MM.1S (cell line): ENCODE measurements around the gene BANP.
"Not testable (repeated sequence)": the region's sequence is repeated elsewhere in the genome, so short reads cannot be mapped to it uniquely, and the experiment has no call there.

ENCODE experiments used
- DNase-seq: peaks from one replicate; pipeline ENCODE4 v3.0.0-alpha.2; 2015
- H2AFZ ChIP-seq: fragments of 300-600 bp; sonication (generic); 2 replicates; pipeline ENCODE4 v1.6.0; 2016; ENCODE audit warnings: antibody characterized with exemption, low read length
- H3F3A ChIP-seq: fragments of 300-600 bp; sonication (generic); 2 replicates; pipeline ENCODE4 v1.6.1; 2016; ENCODE audit warnings: mild to moderate bottlenecking, antibody characterized with exemption, low read length, moderate library complexity, mixed read lengths; ENCODE audit not compliant: insufficient read depth
- H3K27ac ChIP-seq: fragments of 300-600 bp; sonication (generic); 2 replicates; pipeline ENCODE4 v1.5.1; 2016; ENCODE audit warnings: mild to moderate bottlenecking, low read length
- H3K27me3 ChIP-seq: fragments of 300-600 bp; sonication (generic); replicated peaks from 2 replicates; pipeline ENCODE4 v1.6.0; 2016; ENCODE audit warnings: low read length; ENCODE audit not compliant: insufficient read depth
- H3K36me3 ChIP-seq: fragments of 300-600 bp; sonication (generic); replicated peaks from 2 replicates; pipeline ENCODE4 v1.6.1; 2016; ENCODE audit warnings: mild to moderate bottlenecking, low read length, mixed read lengths; ENCODE audit not compliant: insufficient read depth
- H3K4me1 ChIP-seq: fragments of 300-600 bp; sonication (generic); 2 replicates; pipeline ENCODE4 v1.6.1; 2016; ENCODE audit warnings: low read length, mixed read lengths
- H3K4me2 ChIP-seq: fragments of 300-600 bp; sonication (generic); 2 replicates; pipeline ENCODE4 v1.6.0; 2016; ENCODE audit warnings: low read depth, low read length
- H3K4me3 ChIP-seq: fragments of 300-600 bp; sonication (generic); 2 replicates; pipeline ENCODE4 v1.5.1; 2016; ENCODE audit warnings: low read length, mixed read lengths
- H3K79me2 ChIP-seq: fragments of 300-600 bp; sonication (generic); 2 replicates; pipeline ENCODE4 v1.6.1; 2016; ENCODE audit warnings: mixed run types, low read length, mixed read lengths
- H3K9ac ChIP-seq: fragments of 300-600 bp; sonication (generic); 2 replicates; pipeline ENCODE4 v1.6.1; 2016; ENCODE audit warnings: low read length, mixed read lengths
- H3K9me2 ChIP-seq: fragments of 300-600 bp; sonication (generic); replicated peaks from 2 replicates; pipeline ENCODE4 v1.6.1; 2016; ENCODE audit warnings: mild to moderate bottlenecking, low read length, mixed read lengths; ENCODE audit not compliant: insufficient read depth
- H3K9me3 ChIP-seq: fragments of 300-600 bp; sonication (generic); replicated peaks from 2 replicates; pipeline ENCODE4 v1.6.1; 2016; ENCODE audit warnings: mild to moderate bottlenecking, low read length, mixed read lengths; ENCODE audit not compliant: insufficient read depth
- H4K20me1 ChIP-seq: fragments of 300-600 bp; sonication (generic); 2 replicates; pipeline ENCODE4 v1.6.1; 2016; ENCODE audit warnings: mild to moderate bottlenecking, low read length, moderate library complexity, mixed read lengths; ENCODE audit not compliant: insufficient read depth
- CTCF ChIP-seq: fragments of 300-600 bp; sonication (generic); IDR thresholded peaks from 2 replicates; pipeline ENCODE4 v1.5.1; 2016; ENCODE audit warnings: antibody characterized with exemption, low read length, mixed read lengths
- EZH2 ChIP-seq: fragments of 300-600 bp; sonication (generic); optimal IDR thresholded peaks from 2 replicates; pipeline ENCODE3; 2017; ENCODE audit warnings: low read depth, mild to moderate bottlenecking, antibody characterized with exemption, low read length, mixed read lengths
- EZH2phosphoT487 ChIP-seq: fragments of 300-600 bp; sonication (generic); IDR thresholded peaks from 2 replicates; pipeline ENCODE4 v1.6.1; 2018; ENCODE audit warnings: antibody characterized with exemption, low read length

Gene BANP

DNA sequence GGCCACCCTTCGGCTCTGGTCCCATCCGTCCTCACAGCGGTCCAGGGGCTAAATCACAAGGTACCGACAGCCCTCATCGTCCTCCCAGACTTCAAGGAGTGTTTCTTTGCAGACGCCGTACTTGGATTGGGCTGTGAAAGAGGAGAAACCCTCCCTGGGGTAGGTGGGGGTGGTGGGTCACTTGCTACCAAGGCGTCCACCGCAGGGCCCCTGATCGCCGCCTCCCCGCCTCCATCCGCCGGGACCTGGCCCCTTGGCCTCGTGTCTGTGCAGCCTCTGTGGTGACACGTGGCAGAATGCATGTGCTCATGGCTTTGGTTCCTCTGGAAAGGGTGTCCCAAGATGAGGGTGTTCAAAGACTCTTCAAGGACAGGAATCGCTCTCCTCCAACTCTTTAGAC, 151.4 kb downstream of the BANP start:
- H2AFZ ChIP-seq = no peak overlapping the region
- no peak overlapping the region for H3K4me3 ChIP-seq
- no peak overlapping the region for H3K9ac ChIP-seq
- TF ChIP-seq EZH2phosphoT487 (no peak), CTCF (no peak), EZH2 (no peak)
- no peak overlapping the region for H3K27ac ChIP-seq
- DNase-seq = no peak
- H3K9me3 ChIP-seq = no peaks in the 10 kb centered on the region
- no peak overlapping the region for H3K4me2 ChIP-seq
- H3K79me2 ChIP-seq = no peaks in the 10 kb centered on the region
- H3K36me3 ChIP-seq = no peaks in the 10 kb centered on the region
- no peaks in the 10 kb centered on the region for H3F3A ChIP-seq
- no peaks in the 10 kb centered on the region for H3K4me1 ChIP-seq
- H4K20me1 ChIP-seq = no peaks in the 10 kb centered on the region
- H3K9me2 ChIP-seq = no peaks in the 10 kb centered on the region
- H3K27me3 ChIP-seq = no peaks in the 10 kb centered on the region

DNA sequence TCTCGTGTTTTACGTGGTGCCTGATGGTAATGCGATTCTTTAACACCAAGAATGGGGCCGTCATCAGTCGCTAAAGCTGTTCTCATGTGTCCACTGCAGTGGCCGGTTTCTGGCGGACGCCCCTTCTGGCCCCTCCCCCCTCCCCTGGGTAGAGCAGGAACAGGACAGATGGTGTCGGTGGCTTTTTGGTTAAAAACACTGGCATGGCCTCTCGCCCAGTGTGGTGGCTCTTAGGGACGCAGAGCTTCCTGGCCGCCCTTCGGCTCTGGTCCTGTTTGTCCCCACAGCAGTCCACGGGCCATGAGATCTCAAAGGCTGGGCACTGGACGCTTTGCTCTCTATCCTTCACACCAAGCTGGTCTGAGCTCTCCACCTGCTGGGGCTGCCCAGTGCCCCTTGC, 151.8 kb downstream of the BANP start:
- H3K79me2 ChIP-seq = no peaks in the 10 kb centered on the region
- H3K4me1 ChIP-seq = no peaks in the 10 kb centered on the region
- H3K36me3 ChIP-seq = no peaks in the 10 kb centered on the region
- H3K27me3 ChIP-seq = no peaks in the 10 kb centered on the region
- no peak overlapping the region for H3K4me3 ChIP-seq
- H3K9ac ChIP-seq = no peak overlapping the region
- H3K9me3 ChIP-seq = no peaks in the 10 kb centered on the region
- no peak for DNase-seq
- H3K9me2 ChIP-seq = no peaks in the 10 kb centered on the region
- no peaks in the 10 kb centered on the region for H3F3A ChIP-seq
- H3K27ac ChIP-seq = no peak overlapping the region
- TF ChIP-seq EZH2 (no peak), CTCF (no peak), EZH2phosphoT487 (no peak)
- H3K4me2 ChIP-seq = no peak overlapping the region
- H4K20me1 ChIP-seq = no peaks in the 10 kb centered on the region
- no peak overlapping the region for H2AFZ ChIP-seq

DNA sequence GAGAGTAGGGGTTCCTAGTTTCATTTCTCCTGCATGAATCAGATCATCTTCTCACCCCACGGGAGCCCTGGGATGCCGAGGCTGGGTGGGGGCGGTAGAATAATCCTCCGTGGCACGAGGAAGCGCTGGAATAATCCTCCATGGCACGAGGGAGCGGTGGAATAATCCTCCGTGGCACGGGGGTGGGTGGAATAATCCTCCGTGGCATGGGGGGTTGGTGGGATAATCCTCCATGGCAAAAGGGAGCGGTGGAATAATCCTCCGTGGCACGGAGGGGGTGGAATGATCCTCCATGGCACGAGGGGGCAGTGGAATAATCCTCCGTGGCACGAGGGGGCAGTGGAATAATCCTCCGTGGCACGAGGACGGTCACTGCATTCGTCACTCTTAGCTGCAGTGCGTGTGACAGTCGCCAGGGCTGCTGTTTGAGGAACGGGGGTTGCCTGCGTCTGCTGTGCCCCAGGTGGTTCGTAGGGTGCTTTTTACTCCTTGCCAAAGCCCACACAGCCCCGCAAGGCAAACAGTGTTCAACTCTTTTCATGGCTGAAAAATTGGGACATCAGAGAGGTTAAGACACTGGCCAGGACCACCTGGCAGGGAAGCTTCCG, 152.5 kb downstream of the BANP start:
- H3K36me3 ChIP-seq = no peaks in the 10 kb centered on the region
- H3K9me3 ChIP-seq = no peaks in the 10 kb centered on the region
- DNase-seq = no peak
- no peak overlapping the region for H3K4me2 ChIP-seq
- no peaks in the 10 kb centered on the region for H3K27me3 ChIP-seq
- H3K4me1 ChIP-seq = no peaks in the 10 kb centered on the region
- H3F3A ChIP-seq = no peaks in the 10 kb centered on the region
- no peak overlapping the region for H3K27ac ChIP-seq
- no peaks in the 10 kb centered on the region for H3K9me2 ChIP-seq
- H3K79me2 ChIP-seq = no peaks in the 10 kb centered on the region
- H3K9ac ChIP-seq = no peak overlapping the region
- H4K20me1 ChIP-seq = no peaks in the 10 kb centered on the region
- no peak overlapping the region for H2AFZ ChIP-seq
- TF ChIP-seq EZH2phosphoT487 = no peak
- no peak for TF ChIP-seq CTCF
- no peak for TF ChIP-seq EZH2
- H3K4me3 ChIP-seq = no peak overlapping the region

DNA sequence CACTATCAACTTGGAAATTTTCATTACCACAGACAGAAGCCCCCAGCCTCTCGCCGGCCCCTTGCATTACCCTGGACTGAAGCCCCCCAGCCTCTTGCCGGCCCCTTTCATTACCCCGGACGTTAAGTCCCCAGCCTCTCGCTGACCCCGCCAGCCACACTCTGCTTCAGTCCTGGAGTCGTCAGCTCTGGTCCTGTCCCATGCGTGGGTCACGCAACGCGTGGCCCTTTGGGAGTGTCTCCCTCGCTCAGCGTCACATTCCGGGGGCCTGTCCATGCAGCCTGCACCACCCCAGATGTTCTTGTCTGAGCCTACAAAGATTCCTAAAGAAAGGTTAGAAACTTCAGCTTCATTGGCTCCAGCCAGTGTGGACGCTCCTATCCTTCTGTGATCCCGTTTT, 153.1 kb downstream of the BANP start:
- H3K9ac ChIP-seq, H3K9me2 ChIP-seq, H2AFZ ChIP-seq, H3K4me1 ChIP-seq, H4K20me1 ChIP-seq, H3K27me3 ChIP-seq, H3F3A ChIP-seq, H3K4me3 ChIP-seq, DNase-seq, H3K4me2 ChIP-seq, H3K36me3 ChIP-seq, H3K79me2 ChIP-seq, H3K9me3 ChIP-seq, H3K27ac ChIP-seq: not testable (repeated sequence)

DNA sequence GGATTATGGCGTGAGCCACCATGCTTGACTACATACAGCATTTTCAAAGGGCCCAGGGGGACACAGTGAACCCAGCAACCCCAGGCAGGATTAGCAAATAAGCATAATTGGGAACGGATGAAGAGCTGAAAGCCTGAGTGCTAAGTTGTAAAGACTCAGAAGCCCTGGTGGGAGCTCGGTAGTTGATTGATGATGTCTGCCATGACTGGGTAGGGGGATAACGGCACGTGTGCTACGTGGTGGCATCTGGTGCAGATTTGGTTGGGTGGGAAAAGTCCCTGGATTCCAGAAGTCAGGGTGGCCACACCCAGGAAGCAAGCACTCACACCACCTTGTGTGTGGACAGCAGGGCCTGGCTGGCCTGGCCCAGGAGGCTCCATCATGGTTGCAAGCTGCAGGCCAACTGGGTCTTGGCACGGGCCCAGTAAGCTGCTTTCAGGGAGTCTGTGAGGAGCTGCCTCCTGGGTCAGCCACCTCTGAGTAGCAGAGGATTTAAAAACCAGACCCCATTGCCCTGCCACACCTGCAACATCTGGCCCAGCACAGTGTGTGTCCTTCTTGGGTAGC, 154.4 kb downstream of the BANP start:
- H3K4me3 ChIP-seq, H3K9ac ChIP-seq, H3K4me1 ChIP-seq, H3K79me2 ChIP-seq, H3K27ac ChIP-seq, H4K20me1 ChIP-seq, H3K9me3 ChIP-seq, H3K4me2 ChIP-seq, H3K27me3 ChIP-seq, DNase-seq, H3K9me2 ChIP-seq, H3K36me3 ChIP-seq, H3F3A ChIP-seq, H2AFZ ChIP-seq: not testable (repeated sequence)

- not testable (repeated sequence) for H2AFZ ChIP-seq, H3K9me2 ChIP-seq, H3K4me3 ChIP-seq, H3K9me3 ChIP-seq, H3K27me3 ChIP-seq, H3K36me3 ChIP-seq, H3K4me2 ChIP-seq, H3K79me2 ChIP-seq, DNase-seq, H4K20me1 ChIP-seq, H3F3A ChIP-seq, H3K4me1 ChIP-seq, H3K27ac ChIP-seq, H3K9ac ChIP-seq
These were observed 155.3 kb downstream of the BANP start for GRCh38 chr16:88106566-88106965.
